Kidney (tissue), 14 donors: ENCODE data around the gene TNS4. TPM values are rescaled to one million over a fixed set of nuclear protein-coding genes. Genes with fewer than 3 reads are reported as not detected.

Source experiments
- DNase-seq, 5 donors: peaks; one replicate each; pipeline ENCODE4 v3.0.0-alpha.2; 2013 to 2020
- FAIRE-seq: peaks from 2 replicates; lab custom pipeline; 2012; peaks lifted over from hg19 to GRCh38; lab: Jason Lieb, UNC
- H3K27ac ChIP-seq, 2 donors: one replicate each; pipeline ENCODE4 v1.7.0; 2013; ENCODE audit warnings: low read depth in 2 of 2, low read length in 2 of 2, inconsistent platforms in 1 of 2
- H3K27me3 ChIP-seq: one replicate; pipeline ENCODE4 v1.7.1; 2013; ENCODE audit warnings: low read length, inconsistent platforms; ENCODE audit not compliant: control insufficient read depth, insufficient read depth
- H3K36me3 ChIP-seq, 3 donors: one replicate each; pipeline versions ENCODE4 v1.7.0 to v1.7.1; 2013; ENCODE audit warnings: low read length in 3 of 3, control low read depth in 1 of 3, inconsistent platforms in 1 of 3; ENCODE audit not compliant: insufficient read depth in 3 of 3, control insufficient read depth in 2 of 3
- H3K4me1 ChIP-seq, 3 donors: one replicate each; pipeline versions ENCODE4 v1.7.0 to v1.7.1; 2013; ENCODE audit warnings: low read length in 3 of 3, inconsistent platforms in 1 of 3, low read depth in 1 of 3; ENCODE audit not compliant: control insufficient read depth in 2 of 3, insufficient read depth in 2 of 3
- H3K4me3 ChIP-seq, 3 donors: one replicate each; pipeline versions ENCODE4 v1.7.0 to v1.8.1; 2013; ENCODE audit warnings: low read length in 3 of 3, control low read depth in 1 of 3, inconsistent platforms in 1 of 3
- H3K9ac ChIP-seq, 3 donors: one replicate each; pipeline versions ENCODE4 v1.7.0 to v1.7.1; 2013; ENCODE audit warnings: low read length in 3 of 3, control low read depth in 1 of 3, inconsistent platforms in 1 of 3
- H3K9me3 ChIP-seq, 3 donors: one replicate each; pipeline versions ENCODE4 v1.7.0 to v1.7.1; 2013; ENCODE audit warnings: low read length in 3 of 3, control low read depth in 1 of 3, inconsistent platforms in 1 of 3; ENCODE audit not compliant: control insufficient read depth in 2 of 3, insufficient read depth in 1 of 3
- CTCF ChIP-seq: IDR thresholded peaks from 3 replicates; pipeline ENCODE4 v1.5.1; 2012; ENCODE audit warnings: mild to moderate bottlenecking, moderate library complexity, borderline replicate concordance; ENCODE audit not compliant: insufficient read depth; ENCODE audit errors: extremely low read depth
- intact Hi-C: fragments of 100-400 bp; cut with DNase I; formaldehyde crosslinking; loops from one replicate; pipeline ENCODE4 v1.11.1; 2022
- polyA plus RNA-seq: library from polyadenylated mRNA; stranded (reverse); fragments of 350-450 nt; fragmentation: Illumina TruSeq; extraction: RNeasy Lipid Tissue Mini Kit (QIAGEN cat#74804); gene quantifications from one replicate; pipeline ENCODE4 v1.2.3, GENCODE V29; 2014; ENCODE audit warnings: low read depth, low replicate concordance; ENCODE audit not compliant: insufficient read depth
- total RNA-seq: library from RNA; stranded (reverse); fragmentation: NEBNext Ultra II Directional; extraction: Animal tissue kit (Norgen Biotek cat#: 25700); gene quantifications from one replicate; pipeline ENCODE4 v1.2.1, GENCODE V29; 2021
- donor health status: control.
- donor health status: control.
- donor health status: control.
- donor health status: control.
- donor health status: control.
- donor health status: DM: yes; HTN: yes; CAD: no.
- donor health status: Normal renal cell carcinoma (clear cell type).

Gene TNS4
- total and polyA plus RNA-seq, 2 donors from 2014 or later = 0.31 to 2.2 TPM

- H3K27me3 ChIP-seq = no peaks in the 10 kb centered on the region
- TF ChIP-seq CTCF = no peak
- no peak overlapping the region for H3K9ac ChIP-seq
- H3K9me3 ChIP-seq = no peaks in the 10 kb centered on the region
- intact Hi-C loops = no loop called here
- H3K4me3 ChIP-seq = no peak overlapping the region
- no peak for FAIRE-seq
- H3K27ac ChIP-seq = no peak overlapping the region
- no peak for DNase-seq
- no peaks in the 10 kb centered on the region for H3K36me3 ChIP-seq
- H3K4me1 ChIP-seq = no peaks in the 10 kb centered on the region
Observed at GRCh38 chr17:40518401-40519088, 17.1 kb upstream of the TNS4 start.

DNA sequence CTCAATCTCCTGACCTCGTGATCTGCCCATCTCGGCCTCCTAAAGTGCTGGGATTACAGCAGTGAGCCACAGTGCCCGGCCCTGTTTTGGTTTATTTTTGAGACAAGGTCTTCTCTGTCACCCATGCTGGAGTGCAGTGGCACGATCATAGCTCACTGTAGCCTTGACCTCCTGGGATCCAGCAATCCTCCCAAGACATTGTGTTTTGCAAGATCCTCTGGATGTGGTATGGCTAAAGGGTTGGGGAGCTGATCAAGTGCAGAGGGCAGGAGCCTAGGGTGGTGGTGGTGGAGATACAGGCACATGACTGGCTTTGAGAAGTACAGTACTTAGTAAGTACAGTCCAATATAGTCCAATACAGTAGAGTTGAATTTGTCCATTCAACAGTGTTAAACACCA is 16.6 kb upstream of the TNS4 start:
- Histone ChIP-seq H3K9ac (no peak overlapping the region), H3K36me3 (no peaks in the 10 kb centered on the region), H3K27me3 (no peaks in the 10 kb centered on the region), H3K4me1 (no peaks in the 10 kb centered on the region), H3K9me3 (no peaks in the 10 kb centered on the region), H3K27ac (no peak overlapping the region), H3K4me3 (no peak overlapping the region)
- no peak for TF ChIP-seq CTCF
- intact Hi-C loops = no loop called here
- DNase-seq (no peak), FAIRE-seq (no peak)

GRCh38 chr17:40517286-40517662 is 15.9 kb upstream of the TNS4 start:
- Histone ChIP-seq H3K9me3 (no peaks in the 10 kb centered on the region), H3K9ac (no peak overlapping the region), H3K36me3 (no peaks in the 10 kb centered on the region), H3K4me1 (no peaks in the 10 kb centered on the region), H3K27me3 (no peaks in the 10 kb centered on the region), H3K4me3 (no peak overlapping the region), H3K27ac (no peak overlapping the region)
- intact Hi-C loops = no loop called here
- DNase-seq (no peak), FAIRE-seq (no peak)
- TF ChIP-seq CTCF = no peak
